Measurements from ENCODE around the gene TOLLIP.
"Not testable (repeated sequence)": the region's sequence is repeated elsewhere in the genome, so short reads cannot be mapped to it uniquely, and the experiment has no call there.

Gene TOLLIP

DNA sequence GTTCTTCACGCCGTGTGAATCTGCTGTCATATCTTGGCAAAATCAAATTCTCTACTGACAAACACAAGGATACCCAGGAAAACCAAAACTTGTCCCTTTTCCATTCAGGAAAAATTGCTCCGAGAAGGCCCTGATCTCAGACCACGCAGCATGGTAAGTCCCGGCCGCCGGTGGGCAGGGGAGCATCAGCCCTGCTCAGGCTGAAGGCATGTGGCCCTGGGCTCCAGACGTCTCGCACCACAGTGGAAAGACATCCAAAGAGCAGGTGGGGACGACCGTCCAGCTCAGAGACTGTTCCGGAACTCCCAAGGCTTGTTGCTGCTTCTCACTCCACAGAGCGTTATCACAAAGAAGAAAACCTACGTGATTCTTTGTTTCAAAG lies 29.8 kb downstream of the TOLLIP start:
- DNase-seq = no peak

DNA sequence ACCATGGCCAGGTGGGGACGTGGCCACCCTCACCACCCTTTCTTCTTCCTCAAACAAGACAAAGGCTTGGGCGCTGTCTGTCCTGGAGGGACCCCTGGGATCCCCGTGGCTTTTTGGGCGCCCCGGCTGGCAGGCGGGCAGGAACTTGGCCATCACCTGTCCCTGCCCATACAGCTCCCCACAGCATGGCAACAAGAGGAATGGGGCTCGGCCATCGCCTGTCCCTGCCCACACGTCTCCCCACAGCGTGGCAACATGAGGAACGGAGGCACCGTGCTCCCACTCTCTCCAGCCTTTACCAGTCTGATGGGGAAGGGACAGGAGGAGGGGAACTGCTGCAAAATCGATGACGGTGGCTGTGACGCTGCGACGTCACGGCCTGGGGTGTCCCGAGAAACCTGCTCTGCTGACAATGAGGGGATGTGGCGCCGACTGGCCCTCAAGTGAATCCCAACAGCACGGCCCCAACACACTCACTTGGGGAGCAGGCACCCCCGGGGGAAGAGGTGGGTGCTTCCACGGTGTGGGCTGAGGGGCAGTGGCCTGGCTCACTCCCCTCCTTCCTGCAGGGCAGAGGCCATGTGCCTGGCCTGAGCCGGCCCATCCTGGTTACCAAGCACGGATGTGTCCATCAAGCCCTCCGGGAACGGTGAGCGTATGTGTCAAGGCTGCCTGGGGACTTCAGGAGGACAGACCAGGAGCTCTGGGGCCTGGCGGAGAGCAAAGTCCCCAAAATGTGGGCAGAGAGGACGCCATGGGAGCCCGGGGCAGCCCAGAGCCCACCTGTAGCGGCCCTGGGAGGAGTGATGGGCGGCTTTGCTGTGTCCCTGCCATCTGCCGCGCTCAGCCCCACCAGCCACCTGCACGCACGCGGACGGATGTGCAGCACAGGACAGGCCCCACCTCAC lies 30.4 kb downstream of the TOLLIP start:
- DNase-seq = no peak

DNA sequence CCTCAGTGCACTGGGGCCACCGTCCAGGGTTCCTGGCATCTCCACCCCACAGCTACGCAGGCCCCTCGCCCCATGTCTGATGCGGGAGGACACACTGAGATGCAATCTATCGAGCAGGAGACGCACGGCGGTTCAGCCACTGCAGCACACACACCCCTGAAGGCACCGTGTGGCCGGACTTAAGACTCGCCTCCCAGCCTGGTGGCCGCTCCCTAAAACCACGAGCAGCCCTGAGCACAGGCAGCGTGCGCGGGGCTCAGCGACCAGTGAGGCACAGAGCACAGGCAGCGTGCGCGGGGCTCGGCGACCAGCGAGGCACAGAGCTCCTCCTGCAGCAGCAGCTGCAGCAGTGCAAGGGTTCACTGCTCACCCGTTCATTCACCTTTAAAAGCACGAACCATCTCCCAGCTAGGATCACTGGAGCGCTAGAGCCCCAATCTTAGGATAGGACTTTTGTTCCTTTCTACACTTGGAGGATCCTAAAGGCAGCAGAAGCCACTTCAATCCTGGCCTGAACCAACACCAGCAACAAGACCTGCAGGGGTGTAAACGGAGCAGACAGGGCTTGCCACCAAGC lies 31.4 kb downstream of the TOLLIP start:
- DNase-seq = no peak

DNA sequence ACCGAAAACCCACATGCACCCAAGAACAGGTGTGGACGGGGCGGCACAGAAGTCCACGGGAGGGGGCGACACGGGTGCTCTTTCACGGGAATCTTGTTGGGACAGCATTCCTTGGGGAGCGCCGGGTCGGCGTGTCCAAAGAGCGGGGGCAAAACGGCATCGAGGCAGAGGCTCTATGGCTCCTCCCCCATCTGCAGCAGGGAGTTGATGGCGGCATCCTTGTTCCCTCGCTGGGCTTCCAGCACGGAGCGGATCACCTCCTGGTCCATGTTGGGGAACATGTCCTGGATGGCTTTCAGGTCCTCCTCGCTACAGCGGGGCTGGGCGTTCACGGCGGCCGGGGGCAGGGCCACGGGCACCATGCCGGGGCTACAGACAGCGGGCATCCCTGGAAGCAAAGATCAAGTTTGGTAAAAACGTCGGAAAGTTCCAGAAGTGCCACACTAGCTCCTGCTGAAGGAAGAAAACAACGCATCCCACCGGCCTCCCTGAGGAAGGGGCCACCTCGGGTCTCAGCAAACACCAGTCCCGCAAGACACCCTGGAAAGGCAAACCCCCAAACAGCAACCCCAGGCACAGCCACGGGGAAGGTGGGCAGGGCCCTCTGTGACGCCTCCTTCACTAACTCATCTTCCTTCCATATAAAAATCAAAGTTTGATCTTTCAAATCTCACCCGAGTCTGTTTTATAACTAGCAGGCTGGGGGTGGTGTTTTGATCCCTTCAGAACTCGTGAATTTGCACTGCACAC lies 32.4 kb downstream of the TOLLIP start:
- DNase-seq = no peak

DNA sequence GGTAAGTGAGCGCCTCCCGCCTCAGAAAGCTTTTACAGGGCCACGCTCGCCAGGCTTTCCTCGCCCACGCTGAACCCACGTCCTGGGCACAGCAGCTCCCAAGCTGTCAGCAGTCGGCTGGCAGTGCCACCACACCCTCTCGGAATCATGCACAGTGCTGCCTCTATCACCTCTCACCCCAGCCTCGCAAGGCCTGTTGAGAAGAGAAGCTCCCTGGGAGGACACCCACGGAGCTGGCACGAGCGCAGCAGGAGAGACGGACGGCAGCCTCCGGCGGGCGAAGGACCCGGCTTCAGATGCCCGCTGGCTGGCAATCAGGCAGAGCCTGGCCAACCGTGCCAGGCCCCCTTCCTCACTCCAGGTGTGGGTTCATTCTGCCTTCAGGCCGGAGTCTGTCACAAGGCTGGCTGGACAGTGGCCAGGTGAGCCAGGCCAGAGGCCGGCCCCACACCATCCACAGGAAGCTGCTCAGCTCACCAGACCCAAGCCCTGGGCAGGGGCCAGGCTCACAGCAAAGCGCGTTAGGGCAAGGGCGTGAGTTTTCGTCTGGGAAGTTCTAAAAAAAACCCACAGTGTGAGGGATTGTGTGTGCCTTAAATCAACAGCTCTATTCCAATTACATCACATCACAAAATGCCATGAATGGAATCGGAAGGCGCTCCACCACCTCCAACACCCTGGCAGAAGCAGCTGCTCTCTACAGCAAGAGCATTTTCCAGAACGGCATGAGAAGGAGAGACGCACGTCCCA lies 33.2 kb downstream of the TOLLIP start:
- no peak for DNase-seq

DNA sequence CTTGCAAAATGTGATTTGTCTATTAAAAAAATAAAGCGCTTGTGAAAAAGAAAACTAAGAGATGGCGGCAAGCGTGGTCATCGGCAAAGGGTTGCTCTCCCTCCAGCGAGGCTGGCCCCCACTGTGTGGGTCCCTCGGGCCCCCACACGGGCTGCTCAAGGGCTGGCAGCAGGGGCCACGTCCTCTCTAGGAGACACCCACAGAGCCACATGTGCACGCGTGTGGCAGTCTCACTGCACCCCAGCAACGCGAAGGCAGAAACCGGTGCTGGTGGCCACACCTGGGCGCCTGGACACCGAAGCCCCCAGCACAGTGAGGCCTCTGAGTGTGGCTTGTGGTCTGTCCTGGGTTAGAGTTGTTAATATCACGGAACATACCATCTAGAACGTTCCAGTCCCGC lies 34.4 kb downstream of the TOLLIP start:
- no peak for DNase-seq

DNA sequence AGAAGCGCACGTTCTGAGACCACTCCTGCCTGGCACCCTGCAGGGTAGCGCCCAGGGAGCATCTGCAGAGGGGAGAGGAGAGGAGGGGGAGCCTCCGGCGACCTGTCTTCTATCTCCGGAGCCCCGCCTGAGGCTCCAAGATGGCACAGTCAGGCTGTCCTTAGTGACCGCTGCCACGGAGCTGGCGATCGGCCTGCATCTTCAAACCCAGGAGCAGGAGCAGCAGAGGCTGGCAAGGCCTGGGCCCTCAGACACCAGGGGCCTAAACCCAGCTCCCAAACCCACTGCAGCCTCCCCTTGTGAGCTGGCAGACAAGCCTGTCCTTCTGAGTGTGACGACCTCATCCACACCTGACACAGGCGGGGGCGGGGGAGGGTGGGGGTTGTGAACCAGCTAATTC lies 34.9 kb downstream of the TOLLIP start:
- no peak for DNase-seq

DNA sequence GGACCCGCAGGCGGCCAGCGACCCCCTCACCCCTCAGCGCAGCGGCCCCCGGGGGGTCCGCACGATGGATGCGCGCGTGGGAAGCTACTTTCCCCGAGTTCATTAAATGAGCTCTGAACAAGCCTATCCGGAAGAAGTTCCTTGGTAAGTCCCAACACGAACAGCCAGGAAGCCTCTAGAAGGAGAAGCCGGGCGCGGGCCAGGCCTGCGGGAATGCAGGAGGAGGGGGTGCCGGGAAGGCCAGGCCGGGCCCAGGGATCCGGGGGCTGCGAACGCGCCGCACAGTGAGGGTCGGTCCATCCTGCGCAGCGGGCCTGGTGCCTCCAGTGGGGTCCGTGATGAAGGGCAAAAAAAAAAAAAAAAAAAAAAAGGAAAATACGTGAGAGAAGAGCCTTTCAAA lies 36.9 kb downstream of the TOLLIP start:
- no peak for DNase-seq

DNA sequence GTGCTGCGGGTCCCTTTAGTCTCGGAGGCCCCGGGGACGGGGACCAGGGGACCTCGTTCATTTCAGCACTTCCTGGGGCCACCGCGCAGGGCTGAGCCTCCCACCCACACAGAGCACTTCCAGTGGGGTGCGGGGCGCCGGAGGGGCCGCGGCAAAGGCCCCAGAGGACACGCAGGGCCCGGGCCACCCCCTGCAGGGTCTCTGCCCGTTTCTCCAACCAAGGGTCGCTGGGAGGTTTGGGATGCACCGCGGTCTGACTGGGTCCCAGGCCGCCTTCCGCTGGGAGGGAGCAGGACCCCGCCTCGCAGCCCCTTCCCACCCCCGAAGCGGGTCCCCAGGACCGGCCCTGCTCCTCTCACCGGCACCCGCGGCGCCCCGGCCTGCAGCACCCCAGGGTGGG lies 37.5 kb downstream of the TOLLIP start:
- no peak for DNase-seq

DNA sequence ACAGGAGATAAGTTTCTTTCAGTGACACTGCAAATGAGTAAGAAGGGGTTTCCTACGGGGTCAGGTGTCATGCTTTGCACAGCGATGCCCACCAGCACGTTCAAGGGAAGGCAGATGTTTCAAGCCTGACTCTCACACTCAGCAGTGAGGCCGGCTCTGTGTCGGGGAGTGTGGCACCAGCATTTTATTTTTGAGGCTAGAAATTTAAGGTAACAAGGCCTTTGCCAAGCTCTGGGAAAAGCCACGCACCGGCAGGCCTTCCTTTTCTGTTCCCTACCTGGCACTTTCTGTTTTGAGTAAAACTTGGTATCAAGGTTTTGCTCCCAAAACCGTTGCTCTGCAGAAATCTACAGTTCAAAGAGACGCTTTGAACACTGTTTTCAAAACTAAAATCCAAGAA lies 38.0 kb downstream of the TOLLIP start:
- no peak for DNase-seq

DNA sequence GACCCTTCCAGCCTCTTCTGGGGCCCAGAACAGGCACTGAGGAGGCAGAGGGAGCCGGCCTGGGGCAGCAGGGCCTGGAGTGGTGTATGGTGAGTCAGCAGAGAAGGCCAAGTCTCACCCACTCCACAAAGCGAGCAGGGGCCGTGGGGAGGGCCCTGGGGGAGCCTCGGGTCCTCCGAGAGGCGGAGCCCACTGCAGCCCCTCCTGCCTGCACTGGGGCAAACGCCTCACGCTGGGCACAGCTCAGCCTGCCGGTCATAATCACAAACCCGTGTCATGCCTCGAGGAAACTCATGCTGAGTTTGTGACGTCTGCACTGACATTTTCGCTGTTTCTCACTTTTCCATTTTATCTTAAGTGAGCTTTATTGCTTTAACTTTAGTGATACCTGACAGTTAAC lies 38.4 kb downstream of the TOLLIP start:
- DNase-seq = no peak

DNA sequence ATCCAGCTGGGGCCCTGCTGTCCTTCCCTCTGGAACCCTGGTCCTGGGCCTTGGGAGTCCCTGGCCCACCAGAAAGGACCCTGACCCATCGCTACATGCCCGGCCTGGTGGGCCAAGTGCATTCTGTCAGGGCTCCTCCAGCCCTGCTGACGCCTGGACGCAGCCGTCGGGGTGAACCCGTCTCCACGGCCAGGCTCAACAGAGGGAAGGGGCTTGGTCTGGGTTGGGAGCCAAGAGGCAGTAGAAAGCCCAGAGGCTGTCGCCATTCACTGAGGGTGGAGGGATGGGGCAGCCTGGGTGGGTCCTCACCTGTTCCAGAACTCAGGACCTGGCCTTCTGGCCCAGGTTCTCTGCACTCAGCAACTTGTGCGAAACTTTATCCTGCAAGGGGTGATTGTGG lies 39.0 kb downstream of the TOLLIP start:
- no peak for DNase-seq

DNA sequence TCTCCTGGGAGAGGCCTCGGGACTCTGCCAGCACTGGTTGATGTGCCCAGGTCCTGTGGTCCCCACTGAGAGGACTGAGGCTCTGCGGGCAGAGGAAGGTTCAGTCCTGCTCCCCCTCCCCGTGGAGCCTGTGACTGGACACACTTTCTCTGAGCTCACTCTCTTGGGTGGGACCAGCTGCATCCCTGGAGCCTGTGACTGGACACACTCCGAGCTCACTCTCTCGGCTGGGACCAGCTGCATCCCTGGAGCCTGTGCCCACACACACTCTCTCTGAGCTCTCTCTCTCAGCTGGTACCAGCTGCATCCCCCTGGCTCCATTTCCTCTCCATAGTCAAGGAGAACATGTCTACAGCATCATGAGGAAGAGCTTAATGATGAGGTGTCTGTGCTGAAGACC lies 39.5 kb downstream of the TOLLIP start:
- no peak for DNase-seq

DNA sequence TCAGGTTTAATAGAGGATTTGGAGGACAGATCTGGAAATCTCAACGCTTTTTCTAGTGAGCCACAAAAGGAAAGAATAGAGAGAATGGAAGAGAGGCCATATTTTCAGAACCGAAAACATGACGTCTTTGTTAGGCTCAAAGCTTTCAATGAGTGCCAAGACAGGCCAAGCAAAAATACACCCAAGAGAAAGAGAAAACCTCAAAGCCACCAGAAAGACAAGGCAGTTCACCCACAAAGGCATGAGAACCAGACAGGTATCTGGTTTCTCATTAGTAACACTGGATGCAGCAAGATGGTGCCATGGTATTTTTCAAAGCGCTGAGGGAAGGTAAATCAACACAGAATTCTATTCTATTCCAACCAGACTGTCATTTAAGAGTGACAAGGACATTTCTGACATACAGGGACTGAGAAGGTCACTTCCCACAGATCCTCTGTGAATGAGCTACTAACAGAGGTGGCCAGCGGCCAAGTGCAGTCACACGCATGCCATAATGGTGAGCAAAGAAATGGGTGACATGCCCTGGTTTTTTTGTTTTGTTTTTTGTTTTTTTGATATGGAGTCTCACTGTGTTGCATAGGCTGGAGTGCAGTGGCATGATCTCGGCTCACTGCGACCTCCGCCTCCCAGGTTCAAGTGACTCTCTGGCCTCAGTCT lies 41.9 kb downstream of the TOLLIP start:
- no peak for DNase-seq

DNA sequence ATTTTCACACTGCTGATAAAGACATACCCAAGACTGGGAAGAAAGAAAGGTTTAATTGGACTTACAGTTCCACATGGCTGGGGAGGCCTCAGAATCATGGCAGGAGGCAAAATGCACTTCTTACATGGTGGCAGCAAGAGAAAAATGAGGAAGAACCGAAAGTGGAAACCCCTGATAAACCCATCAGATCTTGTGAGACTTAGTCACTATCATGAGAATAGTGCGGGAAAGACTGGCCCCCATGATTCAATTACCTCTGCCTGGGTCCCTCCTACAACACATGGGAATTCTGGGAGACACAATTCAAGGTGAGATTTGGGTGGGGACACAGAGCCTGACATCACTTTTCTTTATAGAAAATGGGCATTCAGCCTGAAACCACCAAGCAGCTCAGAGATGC lies 42.5 kb downstream of the TOLLIP start:
- not testable (repeated sequence) for DNase-seq

DNA sequence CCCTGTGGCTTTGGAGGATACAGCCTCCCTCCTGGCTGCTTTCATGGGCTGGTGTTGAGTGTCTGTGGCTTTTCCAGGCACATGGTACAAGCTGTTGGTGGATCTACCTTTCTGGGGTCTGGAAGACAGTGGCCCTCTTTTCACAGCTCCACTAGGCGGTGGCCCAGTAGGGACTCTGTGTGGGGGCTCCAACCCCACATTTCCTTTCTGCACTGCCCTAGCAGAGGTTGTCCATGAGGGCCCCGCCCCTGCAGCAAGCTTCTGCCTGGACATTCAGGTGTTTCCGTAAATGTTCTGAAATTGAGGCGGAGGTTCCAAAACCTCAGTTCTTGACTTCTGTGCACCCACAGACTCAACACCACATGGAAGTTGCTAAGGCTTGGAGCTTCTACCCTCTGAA lies 44.0 kb downstream of the TOLLIP start:
- not testable (repeated sequence) for DNase-seq

DNA sequence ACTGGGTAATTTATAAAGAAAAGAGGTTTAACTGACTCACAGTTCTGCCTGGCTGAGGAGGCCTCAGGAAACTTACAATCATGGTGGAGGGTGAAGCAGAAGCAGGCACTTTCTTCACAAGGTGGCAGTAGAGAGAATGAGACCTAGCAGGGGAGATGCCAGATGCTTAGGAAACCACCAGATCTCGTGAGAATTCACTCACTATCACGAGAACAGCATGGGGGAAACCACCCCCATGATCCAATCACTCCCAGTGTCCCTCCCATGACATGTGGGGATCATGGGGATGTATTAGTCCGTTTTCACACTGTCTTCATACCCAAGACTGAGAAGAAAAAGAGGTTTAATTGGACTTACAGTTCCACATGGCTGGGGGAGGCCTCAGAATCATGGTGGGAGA lies 45.0 kb downstream of the TOLLIP start:
- DNase-seq = not testable (repeated sequence)

DNA sequence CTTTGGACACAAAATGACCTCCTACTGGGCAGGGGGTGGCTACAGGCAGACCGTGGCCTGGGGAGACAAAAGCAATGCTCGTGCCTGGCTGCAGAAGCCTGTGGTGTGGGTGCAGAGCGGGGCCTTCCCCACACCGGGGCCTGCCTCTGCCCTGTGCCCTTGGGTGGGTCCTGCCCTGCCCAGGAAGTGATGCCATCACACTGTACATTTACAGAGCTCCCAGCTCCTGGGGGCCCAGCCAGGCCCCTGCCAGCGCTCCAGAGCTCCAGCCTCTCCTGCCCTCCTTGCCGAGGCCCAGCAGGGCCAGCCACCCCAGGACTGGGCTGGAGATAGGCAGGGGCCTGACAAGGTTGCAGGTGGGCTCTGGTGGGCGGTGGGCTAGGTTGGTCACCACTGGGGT lies 46.4 kb downstream of the TOLLIP start:
- DNase-seq = peak; percentile 43

DNA sequence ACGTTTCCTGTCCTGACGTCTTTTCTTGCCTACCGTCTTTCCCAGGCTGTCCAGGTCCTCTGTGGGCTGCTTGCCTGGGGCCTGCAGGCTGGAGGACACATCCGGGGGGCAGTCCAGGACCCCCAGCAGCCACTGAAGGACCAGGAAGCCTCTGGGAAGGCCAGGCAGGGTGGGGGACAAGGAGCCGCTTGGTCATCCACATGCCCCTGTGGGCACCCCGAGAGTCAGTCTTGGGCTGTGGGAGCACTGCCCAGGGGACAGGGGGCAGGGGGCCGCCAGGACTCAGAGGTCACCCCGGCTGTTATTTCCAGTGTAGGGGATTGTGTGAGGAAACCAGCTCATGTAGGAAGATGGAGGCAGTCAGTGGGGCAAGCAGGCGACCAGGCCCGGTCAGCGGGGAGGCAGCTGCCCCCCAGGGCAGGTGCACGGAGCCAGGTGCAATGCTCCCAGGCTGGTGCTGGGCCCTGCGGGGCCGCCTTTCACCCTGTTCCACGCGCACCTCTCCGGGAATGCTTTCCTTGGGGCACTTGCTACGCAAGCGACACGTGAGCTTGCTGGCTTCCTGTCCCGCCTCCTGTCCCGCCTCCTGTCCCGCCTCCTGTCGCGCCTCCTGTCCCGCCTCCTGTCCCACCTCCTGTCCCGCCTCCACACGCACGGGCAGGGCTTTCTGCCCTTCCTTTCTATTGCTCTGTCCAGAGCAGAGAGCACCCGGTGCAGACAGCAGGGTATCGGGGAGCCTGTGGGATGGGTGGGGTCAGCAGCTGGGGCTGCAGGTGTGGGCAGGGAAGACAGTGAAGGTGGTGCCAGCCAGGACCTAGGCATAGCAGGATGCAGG lies 47.0 kb downstream of the TOLLIP start:
- peak; percentile 84 for DNase-seq

DNA sequence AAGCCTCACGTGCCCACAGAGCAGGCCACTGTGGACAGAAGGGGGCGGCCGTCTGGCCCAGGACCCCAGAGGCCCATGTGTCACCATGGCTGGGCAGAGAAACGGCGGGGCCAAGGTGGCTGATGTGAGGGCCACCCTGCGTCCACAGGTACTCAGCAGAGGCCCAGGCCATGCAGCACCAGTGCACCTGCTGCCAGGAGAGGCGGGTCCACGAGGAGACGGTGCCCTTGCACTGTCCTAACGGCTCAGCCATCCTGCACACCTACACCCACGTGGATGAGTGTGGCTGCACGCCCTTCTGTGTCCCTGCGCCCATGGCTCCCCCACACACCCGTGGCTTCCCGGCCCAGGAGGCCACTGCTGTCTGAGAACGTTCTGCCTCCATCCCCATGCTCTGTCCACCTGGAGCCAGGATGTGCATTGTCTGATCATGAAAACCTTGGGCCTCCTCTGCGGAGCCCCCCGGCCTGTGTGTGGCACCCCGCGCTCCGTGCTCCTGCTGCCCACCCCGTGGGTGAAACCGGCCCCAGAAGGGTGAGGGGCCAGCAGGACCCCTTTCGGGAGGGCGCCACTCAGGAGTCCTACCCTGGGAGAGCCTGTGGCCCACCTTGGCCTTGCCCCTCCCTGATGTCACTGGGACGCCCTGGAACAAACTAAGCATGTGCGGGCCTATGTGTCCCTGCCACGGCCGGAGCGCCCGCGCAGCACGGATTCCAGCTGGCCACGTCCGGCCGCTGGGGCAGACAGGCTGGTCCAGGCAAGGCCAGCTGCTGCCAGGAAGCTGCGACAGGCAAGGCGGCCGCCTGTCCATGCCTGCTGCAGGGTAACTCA lies 48.0 kb downstream of the TOLLIP start:
- DNase-seq = no peak

DNA sequence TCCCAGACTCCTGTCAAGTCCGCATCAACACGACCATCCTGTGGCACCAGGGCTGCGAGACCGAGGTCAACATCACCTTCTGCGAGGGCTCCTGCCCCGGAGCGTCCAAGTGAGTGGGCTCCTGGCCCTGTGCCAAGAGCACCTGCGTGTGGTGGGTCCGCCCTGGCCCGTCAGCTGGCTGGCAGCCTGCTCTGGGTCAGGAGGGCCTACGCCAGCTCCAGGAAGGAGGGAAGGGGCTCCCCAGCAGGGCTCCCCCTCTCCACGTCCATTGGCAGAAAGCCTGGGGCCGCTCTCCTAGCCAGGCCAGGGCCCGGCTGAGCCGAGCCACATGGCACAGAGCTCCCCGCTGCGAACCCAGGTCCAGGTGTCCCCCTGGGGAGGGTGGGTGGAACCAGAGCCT lies 48.8 kb downstream of the TOLLIP start:
- no peak for DNase-seq

All from activated CD4-positive, CD25-positive, alpha-beta regulatory T cell treated with anti-CD3 and anti-CD28 coated beads, Interleukin-2, amount 50 U/mL, for 72 hours (primary cell).